ENCODE measurements around the gene TEX36. TPM values are rescaled to one million over a fixed set of nuclear protein-coding genes. Genes with fewer than 3 reads are reported as not detected.

Gene TEX36
- total RNA-seq, 3 donors from 2014 or later: not detected

GRCh38 chr10:125606414-125607010 lies 76.5 kb downstream of the TEX36 start:
- no peak overlapping the region for H3K4me3 Mint-ChIP-seq
- ATAC-seq (no peak), DNase-seq (no peak)
- peaks cover 7% of the 10 kb centered on the region for H3K27me3 Mint-ChIP-seq (ENCODE audit: low read depth)
- no peaks in the 10 kb centered on the region for H3K9me3 Mint-ChIP-seq
- H3K36me3 Mint-ChIP-seq (ENCODE audit: insufficient read depth): no peaks in the 10 kb centered on the region
- no peaks in the 10 kb centered on the region for H3K4me1 Mint-ChIP-seq (ENCODE audit: low read depth)

Other genes starting within 250 kb of the TEX36 start
- 10 to 100 TPM; 25.4 to 25.6 (median 25.5) TPM for gene EDRF1, start 36.5 kb upstream of the TEX36 start, total RNA-seq
- not detected for gene MMP21, start 92.7 kb upstream of the TEX36 start, total RNA-seq
- gene UROS, start 140.1 kb upstream of the TEX36 start, total RNA-seq: 10 to 100 TPM; 28.0 to 35.1 (median 32.8) TPM
- gene BCCIP, start 140.4 kb upstream of the TEX36 start, total RNA-seq: 100 to 1,000 TPM; 159 to 175 (median 166) TPM
- gene DHX32, start 198.1 kb upstream of the TEX36 start, total RNA-seq: 10 to 100 TPM in 2 of 3 donors, 1 to 10 TPM in 1; 9.3 to 18.0 (median 13.0) TPM
- gene FANK1, start 213.4 kb upstream of the TEX36 start, total RNA-seq: under 1 TPM; 0.37 to 0.71 (median 0.66) TPM